ENCODE measurements around the gene METTL21A. TPM values are rescaled to one million over a fixed set of nuclear protein-coding genes. Genes with fewer than 3 reads are reported as not detected.

METTL21A gene
- total RNA-seq, 5 donors from 2014 or later (not counting 1 experiment from before 2014, with no cell fraction given) = 14.3 to 23.1 (median 18.2) TPM

GRCh38 chr2:207589143-207589542 lies 36.1 kb downstream of the METTL21A start:
- Histone ChIP-seq H3K4me3 (ENCODE audit: control insufficient read depth in 1 of 2, extremely low read depth in 1 of 2, low read length in 1 of 2) (no peak overlapping the region), H3K9me3 (no peaks in the 10 kb centered on the region), H3K36me3 (ENCODE audit: control insufficient read depth in 2 of 2, extremely low read depth in 1 of 2, insufficient read depth in 1 of 2, low read length in 1 of 2) (peaks cover 6 to 46% of the 10 kb centered on the region in 2 donors), H3K27ac (ENCODE audit: low read length) (no peak overlapping the region), H3K4me1 (ENCODE audit: control insufficient read depth in 1 of 2, extremely low read depth in 1 of 2, insufficient read depth in 2 of 2, low read length in 2 of 2) (no peaks in the 10 kb centered on the region), H3K27me3 (replicated peaks in 1 of 2; ENCODE audit: control insufficient read depth in 2 of 2, extremely low read depth in 1 of 2, insufficient read depth in 2 of 2, low read length in 1 of 2) (no peaks in the 10 kb centered on the region)
- Mint-ChIP-seq H3K9me3 (peaks cover 0 to 5% (median 4%) of the 10 kb centered on the region in 3 donors), H3K27me3 (no peaks in the 10 kb centered on the region), H3K27ac (peak overlapping the region; percentile 20 to 24), H3K36me3 (peaks cover 84% of the 10 kb centered on the region), H3K4me3 (no peak overlapping the region), H3K4me1 (peaks cover 12 to 19% (median 18%) of the 10 kb centered on the region in 3 donors)
- DNase-seq = no peak
- no peak for ATAC-seq (replicated peaks in 1 of 4)
- ChIA-PET CTCF (interaction anchor here (0.6 to 1.4 kb wide), 3 partner anchors 10 to 345 kb away, joined by 3 to 6 read pairs (median 3); no protein-coding TSS in a partner anchor), POLR2A (no interaction called here)

- Mint-ChIP-seq H3K4me3 (no peak overlapping the region), H3K4me1 (peaks cover 12 to 19% (median 18%) of the 10 kb centered on the region in 3 donors), H3K9me3 (peaks cover 0 to 5% (median 2%) of the 10 kb centered on the region in 3 donors), H3K27ac (peak overlapping the region in 1 of 2 donors; percentile 21), H3K27me3 (no peaks in the 10 kb centered on the region), H3K36me3 (peaks cover 86% of the 10 kb centered on the region)
- ChIA-PET CTCF (no interaction called here), POLR2A (interaction anchor here in 1 of 2 donors (0.7 kb wide), 1 partner anchor 1579 kb away, joined by 3 read pairs; no protein-coding TSS in a partner anchor)
- WGBS (ENCODE audit: insufficient coverage) = no CpG with 5 or more reads among the region's 7 CpGs
- DNase-seq (no peak), ATAC-seq (replicated peaks in 1 of 4) (no peak)
- H3K9me3 ChIP-seq = no peaks in the 10 kb centered on the region
- no peak overlapping the region for H3K27ac ChIP-seq (ENCODE audit: low read length)
- H3K27me3 ChIP-seq (replicated peaks in 1 of 2; ENCODE audit: control insufficient read depth in 2 of 2, extremely low read depth in 1 of 2, insufficient read depth in 2 of 2, low read length in 1 of 2) = no peaks in the 10 kb centered on the region
- H3K4me3 ChIP-seq (ENCODE audit: control insufficient read depth in 1 of 2, extremely low read depth in 1 of 2, low read length in 1 of 2) = no peak overlapping the region
- peaks cover 4 to 48% of the 10 kb centered on the region in 2 donors for H3K36me3 ChIP-seq (ENCODE audit: control insufficient read depth in 2 of 2, extremely low read depth in 1 of 2, insufficient read depth in 1 of 2, low read length in 1 of 2)
- H3K4me1 ChIP-seq (ENCODE audit: control insufficient read depth in 1 of 2, extremely low read depth in 1 of 2, insufficient read depth in 2 of 2, low read length in 2 of 2) = no peaks in the 10 kb centered on the region
Measured at GRCh38 chr2:207587305-207587704, 37.9 kb downstream of the METTL21A start.

- Mint-ChIP-seq H3K4me3 (no peak overlapping the region), H3K27me3 (no peaks in the 10 kb centered on the region), H3K36me3 (peaks cover 77% of the 10 kb centered on the region), H3K27ac (peak overlapping the region; percentile 24 to 57), H3K4me1 (peaks cover 14 to 26% (median 23%) of the 10 kb centered on the region in 3 donors), H3K9me3 (no peaks in the 10 kb centered on the region)
- peaks cover 3 to 53% of the 10 kb centered on the region in 2 donors for H3K36me3 ChIP-seq (ENCODE audit: control insufficient read depth in 2 of 2, extremely low read depth in 1 of 2, insufficient read depth in 1 of 2, low read length in 1 of 2)
- POLR2A ChIA-PET = interaction anchor here in 1 of 2 donors (0.5 kb wide), 1 partner anchor 41 kb away, joined by 3 read pairs; no protein-coding TSS in a partner anchor
- 95% methylated on average over 3 of the region's 4 CpGs for WGBS (ENCODE audit: insufficient coverage)
- DNase-seq (no peak), ATAC-seq (replicated peaks in 1 of 4) (no peak)
- CTCF ChIA-PET = no interaction called here
- no peak overlapping the region for H3K4me3 ChIP-seq (ENCODE audit: control insufficient read depth in 1 of 2, extremely low read depth in 1 of 2, low read length in 1 of 2)
- H3K4me1 ChIP-seq (ENCODE audit: control insufficient read depth in 1 of 2, extremely low read depth in 1 of 2, insufficient read depth in 2 of 2, low read length in 2 of 2) = no peaks in the 10 kb centered on the region
- no peak overlapping the region for H3K27ac ChIP-seq (ENCODE audit: low read length)
- no peaks in the 10 kb centered on the region for H3K27me3 ChIP-seq (replicated peaks in 1 of 2; ENCODE audit: control insufficient read depth in 2 of 2, extremely low read depth in 1 of 2, insufficient read depth in 2 of 2, low read length in 1 of 2)
- no peaks in the 10 kb centered on the region for H3K9me3 ChIP-seq
Measured at GRCh38 chr2:207584952-207585351, 40.2 kb downstream of the METTL21A start.

- H3K4me3 Mint-ChIP-seq = no peak overlapping the region
- Histone ChIP-seq H3K36me3 (ENCODE audit: control insufficient read depth in 2 of 2, extremely low read depth in 1 of 2, insufficient read depth in 1 of 2, low read length in 1 of 2) (peaks cover 0 to 58% of the 10 kb centered on the region in 2 donors), H3K9me3 (no peaks in the 10 kb centered on the region), H3K27ac (ENCODE audit: low read length) (no peak overlapping the region), H3K27me3 (replicated peaks in 1 of 2; ENCODE audit: control insufficient read depth in 2 of 2, extremely low read depth in 1 of 2, insufficient read depth in 2 of 2, low read length in 1 of 2) (no peaks in the 10 kb centered on the region), H3K4me1 (ENCODE audit: control insufficient read depth in 1 of 2, extremely low read depth in 1 of 2, insufficient read depth in 2 of 2, low read length in 2 of 2) (no peaks in the 10 kb centered on the region), H3K4me3 (ENCODE audit: control insufficient read depth in 1 of 2, extremely low read depth in 1 of 2, low read length in 1 of 2) (no peak overlapping the region)
- POLR2A ChIA-PET = interaction anchor here in 1 of 2 donors (0.6 kb wide), 1 partner anchor 1100 kb away, joined by 10 read pairs; no protein-coding TSS in a partner anchor
- no peaks in the 10 kb centered on the region for H3K27me3 Mint-ChIP-seq
- H3K9me3 Mint-ChIP-seq = no peaks in the 10 kb centered on the region
- peaks cover 13 to 24% (median 17%) of the 10 kb centered on the region in 3 donors for H3K4me1 Mint-ChIP-seq
- peak overlapping the region in 1 of 2 donors; percentile 5 for H3K27ac Mint-ChIP-seq
- peaks cover 58% of the 10 kb centered on the region for H3K36me3 Mint-ChIP-seq
- no CpG with 5 or more reads among the region's 3 CpGs for WGBS (ENCODE audit: insufficient coverage)
- CTCF ChIA-PET = no interaction called here
- ATAC-seq (replicated peaks in 1 of 4) (no peak), DNase-seq (no peak)
Measured at GRCh38 chr2:207571370-207571769, 53.8 kb downstream of the METTL21A start.

DNA sequence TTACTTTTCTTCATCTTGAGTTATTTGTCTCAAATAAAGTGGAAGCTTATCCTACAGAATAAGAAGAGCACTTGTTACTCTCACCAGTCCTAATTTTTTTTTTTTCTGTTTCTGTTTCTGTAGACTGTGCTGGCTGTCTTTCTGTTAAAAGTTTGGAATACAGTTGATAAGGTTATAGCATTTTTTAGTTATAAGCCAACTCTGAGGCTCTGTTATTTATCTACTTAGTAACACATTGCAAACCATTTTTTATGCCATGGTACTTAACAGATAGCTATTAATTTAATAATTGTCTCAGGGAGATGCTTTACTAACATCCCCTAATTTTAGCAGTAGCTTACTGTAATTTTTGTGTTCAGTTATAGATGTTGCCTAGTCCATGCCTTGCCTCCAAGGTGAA lies 57.5 kb downstream of the METTL21A start:
- H3K27me3 ChIP-seq (replicated peaks in 1 of 2; ENCODE audit: control insufficient read depth in 2 of 2, extremely low read depth in 1 of 2, insufficient read depth in 2 of 2, low read length in 1 of 2) = no peaks in the 10 kb centered on the region
- ChIA-PET CTCF (interaction anchor here in 1 of 2 donors (0.6 to 1.3 kb wide), 5 partner anchors 9 to 787 kb away, joined by 3 to 11 read pairs (median 3); partner anchors contain the start of gene METTL21A), POLR2A (interaction anchor here (0.7 to 0.8 kb wide), 2 partner anchors 37 kb away, joined by 3 to 5 read pairs; no protein-coding TSS in a partner anchor)
- Mint-ChIP-seq H3K4me3 (no peak overlapping the region), H3K27ac (peak overlapping the region in 1 of 2 donors; percentile 61), H3K27me3 (no peaks in the 10 kb centered on the region), H3K9me3 (no peaks in the 10 kb centered on the region), H3K36me3 (peaks cover 61% of the 10 kb centered on the region), H3K4me1 (peaks cover 23 to 30% (median 24%) of the 10 kb centered on the region in 3 donors)
- DNase-seq = no peak
- H3K4me3 ChIP-seq (ENCODE audit: control insufficient read depth in 1 of 2, extremely low read depth in 1 of 2, low read length in 1 of 2) = no peak overlapping the region
- H3K4me1 ChIP-seq (ENCODE audit: control insufficient read depth in 1 of 2, extremely low read depth in 1 of 2, insufficient read depth in 2 of 2, low read length in 2 of 2) = no peaks in the 10 kb centered on the region
- no peak for ATAC-seq (replicated peaks in 1 of 4)
- no peak overlapping the region for H3K27ac ChIP-seq (ENCODE audit: low read length)
- H3K36me3 ChIP-seq (ENCODE audit: control insufficient read depth in 2 of 2, extremely low read depth in 1 of 2, insufficient read depth in 1 of 2, low read length in 1 of 2) = peaks cover 0 to 61% of the 10 kb centered on the region in 2 donors
- H3K9me3 ChIP-seq = no peaks in the 10 kb centered on the region

GRCh38 chr2:207565736-207566500 lies 59.3 kb downstream of the METTL21A start:
- DNase-seq (no peak), ATAC-seq (replicated peaks in 1 of 4) (no peak)
- Histone ChIP-seq H3K4me1 (ENCODE audit: control insufficient read depth in 1 of 2, extremely low read depth in 1 of 2, insufficient read depth in 2 of 2, low read length in 2 of 2) (no peaks in the 10 kb centered on the region), H3K27me3 (replicated peaks in 1 of 2; ENCODE audit: control insufficient read depth in 2 of 2, extremely low read depth in 1 of 2, insufficient read depth in 2 of 2, low read length in 1 of 2) (no peaks in the 10 kb centered on the region), H3K36me3 (ENCODE audit: control insufficient read depth in 2 of 2, extremely low read depth in 1 of 2, insufficient read depth in 1 of 2, low read length in 1 of 2) (peaks cover 0 to 60% of the 10 kb centered on the region in 2 donors), H3K4me3 (ENCODE audit: control insufficient read depth in 1 of 2, extremely low read depth in 1 of 2, low read length in 1 of 2) (no peak overlapping the region), H3K9me3 (no peaks in the 10 kb centered on the region), H3K27ac (ENCODE audit: low read length) (no peak overlapping the region)
- Mint-ChIP-seq H3K27me3 (no peaks in the 10 kb centered on the region), H3K9me3 (no peaks in the 10 kb centered on the region), H3K36me3 (peaks cover 59% of the 10 kb centered on the region), H3K4me1 (peaks cover 22 to 32% (median 24%) of the 10 kb centered on the region in 3 donors), H3K4me3 (no peak overlapping the region), H3K27ac (peak overlapping the region; percentile 0 to 37)
- CTCF ChIA-PET = no interaction called here
- 87% methylated on average over 4 of the region's 7 CpGs for WGBS (ENCODE audit: insufficient coverage)
- POLR2A ChIA-PET = interaction anchor here in 1 of 2 donors (0.6 kb wide), 1 partner anchor 696 kb away, joined by 4 read pairs; no protein-coding TSS in a partner anchor

All from T-cell (primary cell).